Testis (tissue), 2 donors: ENCODE results near the gene PSMC3IP.

Experiments used
- CTCF ChIP-seq, 3 experiments: fragments of 450-650 bp in 2 of 3; fragments of 200-600 bp in 1 of 3; sonication (generic) in 1 of 3; IDR thresholded peaks; one replicate each; pipeline ENCODE4 v1.5.1; 2016 to 2019; ENCODE audit warnings: antibody characterized with exemption in 3 of 3, mild to moderate bottlenecking in 2 of 3, moderate library complexity in 1 of 3
- POLR2A ChIP-seq: fragments of 450-650 bp; IDR thresholded peaks from one replicate; pipeline ENCODE4 v1.6.1; 2017; ENCODE audit warnings: antibody characterized with exemption, mild to moderate bottlenecking, moderate library complexity

- no peak for TF ChIP-seq CTCF (IDR thresholded peaks at IDR 0.05)
- TF ChIP-seq POLR2A: no peak
Measured at GRCh38 chr17:42522798-42523278, 54.7 kb downstream of the PSMC3IP start.
